ENCODE data around the gene TBPL1. TPM values are rescaled to one million over a fixed set of nuclear protein-coding genes. Genes with fewer than 3 reads are reported as not detected.

TBPL1 gene
- total and polyA plus RNA-seq, 10 of the 15 experiments (the other 5 are each of a cell fraction or from before 2014, with no cell fraction given): 34.6 to 71.2 (median 43.0) TPM

- Histone ChIP-seq H3K79me2 (ENCODE audit: control insufficient read depth, insufficient read depth, low read length) (peaks cover 54% of the 10 kb centered on the region), H3K27ac (ENCODE audit: control insufficient read depth, insufficient read depth) (no peak overlapping the region), H4K20me1 (ENCODE audit: control insufficient read depth, insufficient read depth) (no peaks in the 10 kb centered on the region), H3K27me3 (replicated peaks in 1 of 2; ENCODE audit: control insufficient read depth in 2 of 2, insufficient read depth in 2 of 2, low read length in 1 of 2) (no peaks in the 10 kb centered on the region), H3K4me3 (no peak overlapping the region), H3K36me3 (ENCODE audit: control insufficient read depth in 2 of 2, insufficient read depth in 2 of 2, low read length in 1 of 2) (no peaks in the 10 kb centered on the region), H2AFZ (ENCODE audit: control insufficient read depth, low read depth, low read length) (no peak overlapping the region), H3K4me2 (ENCODE audit: control insufficient read depth, insufficient read depth) (peak overlapping the region; percentile 44; the same call in 1 of the 2 replicates), H3K9me3 (replicated peaks; ENCODE audit: control insufficient read depth, insufficient read depth, low read length) (no peaks in the 10 kb centered on the region), H3K9ac (ENCODE audit: control insufficient read depth, insufficient read depth, low read length) (no peak overlapping the region), H3K4me1 (ENCODE audit: control insufficient read depth, insufficient read depth, low read length) (peaks cover 14% of the 10 kb centered on the region; the same call in 1 of the 2 replicates)
- RAD21 ChIA-PET (ENCODE audit: unreplicated experiment): interaction anchor here (1.0 to 1.8 kb wide), 3 partner anchors 11 to 94 kb away, joined by 3 to 6 read pairs (median 5); no protein-coding TSS in a partner anchor
- WGBS (ENCODE audit: insufficient coverage, insufficient replicate concordance, low lambda C conversion rate, missing lambda C conversion rate): 57% methylated on average over 1 of the region's 1 CpG
- no peak for FAIRE-seq
- intact Hi-C loops (cut with micrococcal nuclease; ENCODE audit: unreplicated experiment): no loop called here
- no peak for DNase-seq (ENCODE audit: low read depth, low spot score)
- CTCF ChIA-PET: interaction anchor here (1.0 to 2.9 kb wide), 5 partner anchors 11 to 128 kb away, joined by 3 to 14 read pairs (median 13); no protein-coding TSS in a partner anchor
- POLR2A ChIA-PET: interaction anchor here (0.6 kb wide), 2 partner anchors 409 to 1280 kb away, joined by 3 to 7 read pairs; no protein-coding TSS in a partner anchor
- in situ Hi-C loops (cut with MboI): loop anchor here (25.0 kb wide), 1 partner anchor 1468 kb away; no protein-coding TSS in a partner anchor
- SMC1A ChIA-PET (ENCODE audit: uncharacterized antibody, unreplicated experiment): interaction anchor here (1.2 to 1.7 kb wide), 6 partner anchors 11 to 381 kb away, joined by 3 to 9 read pairs (median 5); no protein-coding TSS in a partner anchor
- TF ChIP-seq JUND (IDR thresholded peaks at IDR 0.05; ENCODE audit: low read depth, low read length): no peak
- no peak for TF ChIP-seq ELK1 (IDR thresholded peaks at IDR 0.05; ENCODE audit: low read depth, low read length)
- TF ChIP-seq CBFB (IDR thresholded peaks at IDR 0.05; ENCODE audit: low read depth): no peak
- TF ChIP-seq ZZZ3 (IDR thresholded peaks at IDR 0.05; ENCODE audit: control insufficient read depth, insufficient read length, low read depth): no peak
- TF ChIP-seq ASH2L (IDR thresholded peaks at IDR 0.05; ENCODE audit: borderline replicate concordance, low read depth): no peak
- TF ChIP-seq CHD4 (IDR thresholded peaks at IDR 0.05): no peak
- 0 out of 3 replicates have a peak, but pooled peaks have one; percentile 13 for ATAC-seq
- BruUV-seq (replicated peaks): no TSS peak
Observed at GRCh38 chr6:133969285-133969920, 16.4 kb downstream of the TBPL1 start.
